Stimulated activated CD4-positive, alpha-beta T cell treated with anti-CD3 and anti-CD28 coated beads, Interleukin-15, amount 100 ng/mL, for 24 hours (primary cell): ENCODE results near the gene SIK1.
"Not testable (repeated sequence)": the region's sequence is repeated elsewhere in the genome, so short reads cannot be mapped to it uniquely, and the experiment has no call there.

ENCODE experiments used
- DNase-seq: peaks from one replicate; pipeline ENCODE4 v3.0.0-alpha.2; 2020

The SIK1 gene

DNA sequence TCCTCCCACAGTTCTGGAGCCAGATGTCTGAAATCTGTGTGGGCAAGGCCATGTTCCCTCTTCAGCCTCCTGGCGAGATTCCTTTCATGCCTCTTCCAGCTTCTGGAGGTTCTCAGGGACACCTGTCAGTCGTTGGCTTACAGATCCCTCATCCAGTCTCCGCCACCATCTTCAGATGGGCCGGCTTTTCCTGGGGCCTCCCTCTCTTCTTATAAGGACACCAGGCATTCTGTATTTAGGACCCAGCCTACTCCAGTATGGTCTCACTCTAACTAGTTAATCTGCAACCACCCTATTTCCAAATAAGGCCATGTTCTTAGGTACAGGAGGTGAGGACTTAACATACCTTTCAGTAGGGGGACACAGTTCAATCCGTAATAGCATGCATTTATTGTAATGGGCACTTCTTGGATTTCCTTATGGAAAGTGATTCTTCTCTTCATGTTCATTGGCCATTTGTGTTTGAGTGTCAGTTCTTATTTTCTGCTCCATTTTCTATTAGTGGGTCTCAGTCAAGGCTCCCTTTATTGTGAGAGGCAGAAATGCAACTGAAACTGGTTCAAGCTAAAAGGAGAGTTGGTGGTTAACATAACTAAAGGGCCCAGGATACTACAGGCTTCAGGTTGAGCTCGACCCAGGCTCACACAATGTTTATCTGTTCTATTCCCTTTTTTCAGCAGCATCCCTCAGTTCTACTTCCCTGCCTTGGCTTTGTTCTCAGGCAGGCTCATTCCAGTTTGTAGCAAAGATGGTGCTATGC, 12.6 kb upstream of the SIK1 start:
- not testable (repeated sequence) for DNase-seq

DNA sequence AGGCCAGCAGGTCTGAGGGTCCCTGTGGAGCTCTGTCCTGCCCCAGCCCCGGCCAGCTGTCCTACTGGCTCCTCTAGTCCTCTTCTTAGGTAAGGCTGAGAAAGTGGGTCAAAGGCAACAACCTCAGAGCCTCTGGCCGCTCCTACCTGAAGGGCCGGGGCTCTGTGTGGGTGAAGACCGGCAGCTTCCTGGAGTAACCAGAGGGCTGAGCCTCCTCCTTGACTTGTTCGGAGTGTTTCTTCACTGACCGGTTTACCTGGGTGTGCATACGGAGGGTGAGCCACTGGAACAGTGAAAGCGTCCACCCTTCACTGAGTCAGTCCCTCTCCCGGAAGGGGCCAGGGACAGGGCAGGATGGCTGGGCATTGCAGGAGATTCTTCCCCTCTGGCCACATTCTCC, 9.3 kb upstream of the SIK1 start:
- DNase-seq: not testable (repeated sequence)

DNA sequence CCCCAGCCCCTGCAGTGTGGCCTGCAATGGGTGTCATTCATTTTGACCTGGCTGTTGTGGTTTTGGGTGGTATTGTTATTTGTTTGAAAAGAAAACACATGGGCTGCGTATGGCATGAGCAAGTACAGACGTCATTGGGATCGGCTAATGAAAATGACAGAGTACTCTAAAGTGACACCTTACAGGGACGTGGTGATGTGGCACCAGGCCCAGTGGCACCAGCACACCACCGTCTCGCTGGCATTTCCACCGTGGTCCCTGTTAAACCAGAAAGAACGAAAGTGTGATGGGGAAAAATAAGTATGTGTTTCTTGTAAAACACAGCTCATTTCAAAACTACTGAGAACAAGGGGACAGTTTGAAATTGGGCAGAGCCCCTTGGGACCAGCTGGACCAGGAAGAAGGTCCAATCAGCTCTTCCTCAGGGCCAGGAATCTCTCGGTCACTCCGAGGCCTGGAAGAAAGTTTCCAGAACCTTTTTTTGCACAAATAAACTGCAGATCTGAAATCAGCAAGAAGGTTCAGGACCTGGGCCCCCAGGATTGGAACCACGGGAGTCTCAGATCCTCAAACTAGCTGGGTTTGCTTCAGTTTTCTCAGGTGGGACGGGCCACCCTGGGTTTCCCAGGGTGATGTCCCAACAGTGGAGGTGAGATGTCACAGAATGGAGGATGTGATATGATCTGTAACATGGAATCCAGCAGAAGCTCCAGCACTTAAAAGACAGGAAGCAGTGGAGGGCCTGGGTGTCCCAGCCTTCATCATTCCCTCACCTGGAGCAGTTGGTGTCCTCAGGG, 6.6 kb upstream of the SIK1 start:
- DNase-seq: not testable (repeated sequence)

DNA sequence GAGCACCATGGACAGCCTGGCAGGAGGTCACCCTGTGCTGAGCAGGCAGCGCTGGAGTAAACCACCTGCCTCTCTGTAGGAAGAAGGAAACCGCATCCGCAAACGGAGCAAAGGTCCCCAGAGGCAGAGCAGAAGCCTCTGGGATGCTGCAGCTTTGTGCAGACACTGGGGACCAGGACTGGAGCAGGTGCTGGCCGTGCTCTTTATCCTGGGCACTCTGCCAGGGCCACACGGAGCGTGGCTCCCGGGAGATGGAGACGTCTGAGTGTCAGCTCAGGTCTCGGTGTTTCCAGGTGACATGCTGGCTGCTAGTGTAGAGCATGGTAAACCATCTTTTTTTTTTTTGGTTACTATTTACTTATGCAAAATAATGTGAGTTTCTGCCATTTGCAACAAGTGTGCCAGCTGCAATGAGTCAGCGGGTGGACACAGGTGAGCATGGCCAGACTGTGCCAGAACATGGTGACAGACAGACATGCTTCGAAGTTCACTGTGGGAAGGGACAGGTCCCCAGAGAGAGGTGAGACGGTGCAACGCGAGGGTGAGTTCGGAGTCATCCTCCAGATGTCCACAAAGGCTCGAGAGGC, 4.0 kb upstream of the SIK1 start:
- not testable (repeated sequence) for DNase-seq

DNA sequence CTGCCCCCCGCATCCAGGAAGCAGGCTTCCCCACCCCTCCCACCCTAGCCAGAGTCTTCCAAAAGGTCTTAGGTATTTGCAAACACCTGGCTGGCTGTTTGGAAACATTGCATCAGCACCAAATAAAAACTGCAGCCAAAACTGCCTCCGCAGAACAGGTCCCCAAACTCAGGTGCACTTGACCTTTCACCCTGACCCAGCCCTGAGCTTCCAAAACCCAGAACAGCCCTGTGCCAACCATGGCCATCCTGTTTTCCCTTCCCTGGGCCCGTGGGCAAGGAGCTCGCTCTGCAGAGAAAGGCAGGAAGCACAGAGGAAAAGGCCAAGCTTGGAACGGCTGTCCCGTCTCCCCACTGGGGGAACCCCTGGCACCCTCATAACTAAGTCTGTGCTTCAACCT, 2.0 kb upstream of the SIK1 start:
- not testable (repeated sequence) for DNase-seq

DNA sequence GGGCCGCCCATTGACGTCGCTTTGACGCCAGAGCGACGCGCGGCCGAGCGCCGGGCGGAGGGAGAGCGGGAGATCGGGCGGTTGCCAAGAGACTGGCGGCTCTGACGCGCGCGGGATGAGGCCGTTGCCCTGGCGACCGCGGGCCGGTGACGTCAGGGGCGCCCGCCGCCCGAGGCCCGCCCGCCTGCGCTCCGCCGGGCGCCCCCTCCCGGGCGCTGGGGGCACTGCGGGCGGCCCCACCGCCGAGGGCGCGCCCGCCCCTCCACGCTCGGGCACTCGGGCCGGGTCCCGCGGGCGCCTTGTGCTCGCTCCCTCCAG, 270 bp upstream of the SIK1 start:
- DNase-seq: not testable (repeated sequence)

DNA sequence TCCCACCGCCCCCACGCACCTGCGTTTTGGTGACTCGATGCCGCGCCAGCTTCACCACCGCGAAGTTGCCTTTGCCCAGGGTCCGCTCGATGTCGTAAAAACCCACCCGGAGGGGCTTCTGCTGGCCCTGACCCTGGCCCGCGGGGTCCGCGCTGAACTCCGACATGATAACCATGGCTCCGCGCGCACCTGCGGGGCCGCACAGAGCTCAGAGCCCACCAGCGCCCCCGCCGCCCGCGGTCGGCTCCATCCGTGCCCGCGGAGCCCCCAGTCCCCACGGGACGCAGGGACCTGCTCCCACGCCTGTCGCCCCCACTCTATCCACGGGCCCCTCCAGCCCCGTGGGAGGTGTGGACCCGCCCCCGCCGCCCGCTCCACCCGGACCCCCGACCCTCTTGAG, 927 bp downstream of the SIK1 start:
- not testable (repeated sequence) for DNase-seq

DNA sequence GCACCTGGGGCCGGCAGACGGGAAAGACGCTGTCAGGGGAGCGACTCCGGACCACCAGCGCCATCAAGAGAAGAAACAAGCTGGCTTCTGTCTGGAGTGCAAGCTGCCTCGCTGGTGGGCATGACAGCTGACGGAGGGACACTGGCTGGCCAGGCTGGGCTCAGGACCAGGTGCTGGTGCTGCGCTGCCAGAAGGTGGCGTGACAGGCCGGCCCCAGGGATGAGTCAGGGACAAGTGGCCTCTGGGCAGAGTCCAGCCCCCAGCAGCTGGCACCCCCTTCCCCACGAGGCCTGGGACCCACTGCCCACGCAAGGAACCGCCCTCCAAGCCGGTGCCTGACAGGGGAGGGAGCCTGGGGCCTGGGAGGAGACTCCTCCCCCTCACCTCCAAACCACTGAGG, 7.5 kb downstream of the SIK1 start:
- not testable (repeated sequence) for DNase-seq

DNA sequence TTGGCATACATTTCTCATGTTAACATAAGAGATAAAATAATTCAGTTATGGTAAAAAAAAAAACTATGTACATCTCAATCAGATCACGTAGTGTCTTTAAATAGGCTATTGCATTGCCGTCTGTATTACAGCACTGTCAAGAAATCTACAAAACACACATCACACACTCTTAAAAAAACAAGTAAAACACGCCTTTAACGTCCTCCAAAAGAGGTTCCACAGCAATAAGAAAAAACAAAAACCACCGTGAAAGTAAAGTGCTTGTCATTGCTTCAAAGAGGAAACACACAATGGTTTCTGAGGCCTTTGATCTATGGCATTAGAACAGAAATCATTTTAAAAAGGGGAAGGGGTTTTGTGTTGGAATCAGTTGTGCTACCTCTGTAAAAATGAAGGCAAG, 12.4 kb downstream of the SIK1 start:
- not testable (repeated sequence) for DNase-seq

DNA sequence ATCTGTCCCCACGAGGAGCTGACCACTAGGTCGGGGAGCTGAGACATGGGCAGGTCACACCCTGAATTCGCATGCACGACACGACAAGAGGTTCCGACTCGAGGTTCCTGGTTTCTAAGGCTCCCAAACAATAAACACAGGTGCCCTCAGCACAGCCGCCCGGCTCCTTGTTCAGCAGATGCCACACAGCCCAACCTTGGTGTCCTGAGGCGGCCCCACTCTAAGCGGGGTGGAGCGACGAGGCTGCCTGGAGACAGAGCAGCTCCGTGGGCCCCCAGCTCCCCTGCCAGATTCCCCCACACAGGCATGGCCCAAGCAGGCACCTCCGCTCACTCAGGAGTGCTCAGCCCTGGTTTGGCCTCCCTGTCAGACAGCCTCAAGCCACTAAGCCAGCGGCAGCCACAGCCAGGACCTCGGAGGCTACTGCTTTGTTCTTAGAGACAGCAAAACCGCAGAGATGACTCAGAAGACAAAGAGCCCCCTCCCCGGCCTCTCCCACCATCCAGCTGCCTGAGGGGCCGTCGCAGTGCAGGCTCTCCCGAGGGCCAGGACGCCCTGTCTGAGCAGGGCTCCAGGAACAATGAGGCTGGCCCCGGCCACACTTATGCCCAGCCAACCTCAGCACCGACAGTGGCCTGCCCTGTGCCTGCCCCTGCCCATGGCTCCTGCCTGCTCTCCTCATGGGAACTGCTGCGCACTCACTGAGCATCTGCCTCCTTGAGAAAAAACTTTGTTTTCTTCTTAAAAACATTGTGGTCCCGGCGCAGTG, 14.7 kb downstream of the SIK1 start:
- DNase-seq: not testable (repeated sequence)

DNA sequence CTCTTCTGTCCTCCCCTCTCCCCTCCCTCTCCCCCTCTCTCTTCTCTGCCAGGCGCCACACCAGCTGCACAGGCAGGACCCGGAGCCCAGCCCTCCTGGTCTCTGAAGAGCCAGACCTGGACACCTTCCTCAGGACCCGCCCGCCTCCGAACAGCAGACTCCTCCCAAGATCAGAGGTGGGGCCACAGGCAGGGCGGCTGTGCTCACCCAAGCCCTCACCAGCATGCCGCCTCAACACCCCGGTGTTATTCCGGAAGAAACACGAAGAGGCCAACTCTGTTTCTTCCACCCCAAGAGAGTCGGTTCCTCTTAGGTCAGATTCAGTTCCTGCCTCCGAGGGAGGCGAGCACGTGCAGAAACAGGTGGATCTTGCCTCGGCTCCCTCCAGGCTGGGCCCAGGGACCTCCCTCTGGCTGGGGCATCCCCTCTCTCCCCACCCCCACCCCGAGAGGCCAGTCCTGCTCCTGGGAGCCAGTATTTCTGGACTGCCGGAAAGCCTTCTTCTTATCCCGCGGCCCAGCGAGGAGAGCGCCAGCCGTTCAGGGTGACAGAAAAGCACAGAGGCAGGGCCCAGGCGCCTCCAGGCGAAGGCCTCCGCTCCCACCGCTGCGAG, 16.4 kb downstream of the SIK1 start:
- not testable (repeated sequence) for DNase-seq

DNA sequence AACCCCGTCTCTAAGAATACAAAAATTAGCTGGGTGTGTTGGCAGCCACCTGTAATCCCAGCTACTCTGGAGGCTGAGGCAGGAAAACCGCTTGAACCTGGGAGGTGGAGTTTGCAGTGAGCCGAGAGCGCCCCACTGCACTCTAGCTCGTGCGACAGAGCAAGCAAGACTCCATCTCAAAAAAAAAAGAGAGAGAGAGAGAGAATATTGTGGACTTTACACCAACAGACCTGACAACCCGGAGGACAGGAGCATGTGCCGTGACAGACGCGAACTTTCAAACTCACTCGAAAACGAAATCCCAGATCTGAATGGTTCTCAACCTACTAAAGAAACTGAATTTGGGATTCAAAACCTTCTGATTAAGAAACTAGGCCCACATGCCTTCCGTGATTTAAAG, 19.8 kb downstream of the SIK1 start:
- not testable (repeated sequence) for DNase-seq

DNA sequence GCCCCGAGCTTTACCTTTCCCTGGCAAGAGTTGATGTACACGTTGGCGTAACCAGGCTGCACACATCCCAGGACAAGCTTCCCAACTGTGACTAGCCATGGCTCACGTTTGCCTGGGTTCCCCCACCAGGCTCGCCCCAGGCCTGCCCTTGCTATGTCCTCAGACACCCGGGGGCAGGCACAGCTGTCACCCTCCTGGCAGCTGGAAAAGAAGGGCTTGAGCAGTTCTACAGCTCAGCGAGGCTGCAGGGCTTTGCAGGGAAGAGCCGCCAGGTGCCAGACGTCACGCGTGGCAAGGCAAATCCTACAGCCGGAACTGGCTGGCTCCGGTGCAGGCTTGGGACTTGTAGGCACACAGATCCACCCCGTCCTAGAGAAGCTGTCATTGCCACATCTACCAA, 22.5 kb downstream of the SIK1 start:
- DNase-seq: not testable (repeated sequence)

DNA sequence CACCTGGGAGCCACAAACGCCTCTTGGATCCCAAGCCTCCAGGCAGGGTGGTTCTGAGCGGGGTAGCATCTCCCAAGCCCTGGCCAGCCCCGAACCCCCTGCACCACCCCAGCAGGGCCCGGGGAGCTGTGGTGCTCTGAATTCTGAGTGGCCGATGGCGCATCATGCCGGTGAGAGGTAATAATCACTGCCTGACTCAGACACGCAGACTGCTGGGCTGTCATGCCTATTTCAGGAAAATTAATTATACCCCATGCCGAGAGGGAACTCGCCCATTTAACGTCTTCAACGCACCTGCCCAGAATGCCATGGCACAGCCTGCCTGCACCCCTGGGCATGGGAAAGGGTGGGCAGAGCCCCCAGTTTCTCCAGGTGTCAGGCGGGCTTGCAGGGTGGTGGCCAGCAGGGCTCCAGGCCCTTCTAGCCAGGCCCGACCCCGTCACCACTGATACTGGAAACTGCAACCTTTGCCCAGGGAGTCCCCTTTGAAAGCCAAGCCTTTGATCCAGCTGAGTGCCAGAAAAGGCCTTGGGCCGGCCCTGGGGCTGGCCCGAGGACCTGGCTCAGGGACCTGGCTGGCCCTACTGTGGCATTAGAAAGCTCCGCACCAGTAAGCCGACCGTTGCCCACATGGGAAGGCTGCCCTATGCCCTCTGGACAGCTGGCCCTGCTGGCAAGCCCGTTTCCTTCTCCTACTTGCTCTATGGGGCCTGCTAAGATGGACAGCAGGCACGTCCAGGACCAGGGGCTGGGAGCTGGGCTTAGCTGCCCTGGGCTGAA, 23.1 kb downstream of the SIK1 start:
- DNase-seq: not testable (repeated sequence)

DNA sequence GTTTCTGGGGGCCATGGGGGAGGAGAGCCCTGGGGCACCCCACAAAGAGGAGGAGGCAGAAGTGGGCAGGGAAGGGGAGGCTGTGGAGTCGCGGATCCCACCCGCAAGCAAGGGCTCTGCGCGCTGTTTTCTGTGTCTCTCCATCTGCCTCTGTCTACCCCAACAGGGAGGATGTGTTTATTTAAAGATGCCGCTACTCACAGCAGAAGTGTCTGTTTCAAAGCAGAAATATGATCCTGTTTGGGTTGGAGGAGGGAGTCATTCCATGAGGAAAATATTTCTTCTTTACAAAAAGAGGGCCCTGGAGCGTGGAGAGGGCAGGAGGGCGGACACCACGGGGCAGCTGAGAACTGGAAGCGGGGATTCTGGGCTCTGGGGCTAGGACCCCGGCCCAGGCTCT, 25.8 kb downstream of the SIK1 start:
- DNase-seq: not testable (repeated sequence)

DNA sequence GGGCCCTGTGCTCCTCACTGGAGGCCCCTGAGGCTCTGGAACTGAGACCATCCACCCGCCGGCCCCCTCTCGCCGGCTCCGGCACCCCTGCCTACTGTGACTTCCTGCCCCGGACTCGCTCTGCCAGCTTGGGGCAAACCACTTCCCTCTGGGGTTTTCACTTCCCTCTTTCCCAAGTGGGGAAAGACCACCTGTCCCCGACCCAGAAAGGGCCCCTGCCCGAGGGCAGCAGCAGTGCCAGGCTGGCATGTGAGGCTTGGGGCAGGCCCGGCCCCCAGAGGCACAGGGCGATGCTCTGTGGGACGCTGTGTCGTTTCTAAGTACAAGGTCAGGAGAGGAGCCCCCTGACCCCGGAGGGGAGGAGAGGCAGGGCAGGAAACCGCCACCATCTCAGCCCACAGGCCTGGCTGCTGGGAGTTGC, 27.3 kb downstream of the SIK1 start:
- DNase-seq: not testable (repeated sequence)

DNA sequence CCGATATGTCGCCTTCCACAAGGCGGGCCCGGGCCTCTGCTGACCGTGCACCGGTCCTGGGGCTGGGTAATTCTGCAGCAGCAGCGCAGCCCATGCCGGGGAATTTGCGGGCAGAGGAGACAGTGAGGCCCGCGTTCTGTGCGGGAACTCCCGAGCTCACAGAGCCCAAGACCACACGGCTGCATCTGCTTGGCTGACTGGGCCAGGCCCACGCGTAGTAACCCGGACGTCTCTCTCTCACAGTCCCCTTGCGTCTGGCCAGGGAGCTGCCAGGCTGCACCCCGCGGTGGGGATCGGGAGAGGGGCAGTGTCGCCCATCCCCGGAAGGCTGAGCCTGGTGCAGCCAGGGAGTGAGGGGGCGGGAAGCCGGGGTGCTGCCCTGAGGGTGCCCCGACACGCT, 27.8 kb downstream of the SIK1 start:
- not testable (repeated sequence) for DNase-seq

DNA sequence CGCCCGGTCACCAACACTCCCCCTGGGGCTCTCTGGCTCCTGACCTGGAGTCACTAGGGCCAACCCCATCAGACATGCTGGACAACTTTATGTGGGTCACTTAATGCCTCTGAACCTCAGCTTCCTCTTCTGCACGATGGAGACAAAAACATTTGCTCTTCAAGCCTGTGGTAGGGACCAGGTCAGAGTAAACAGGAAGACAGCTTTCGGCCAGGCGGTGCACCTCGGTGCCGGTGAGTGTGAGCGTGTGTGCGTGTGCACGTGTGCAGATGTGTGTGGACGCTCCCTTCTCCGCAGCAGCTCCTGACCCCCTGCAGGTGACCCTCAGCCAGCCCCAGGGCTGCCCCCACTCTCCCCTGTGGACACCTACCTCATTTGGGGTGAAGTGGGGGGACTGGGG, 28.4 kb downstream of the SIK1 start:
- DNase-seq: not testable (repeated sequence)

DNA sequence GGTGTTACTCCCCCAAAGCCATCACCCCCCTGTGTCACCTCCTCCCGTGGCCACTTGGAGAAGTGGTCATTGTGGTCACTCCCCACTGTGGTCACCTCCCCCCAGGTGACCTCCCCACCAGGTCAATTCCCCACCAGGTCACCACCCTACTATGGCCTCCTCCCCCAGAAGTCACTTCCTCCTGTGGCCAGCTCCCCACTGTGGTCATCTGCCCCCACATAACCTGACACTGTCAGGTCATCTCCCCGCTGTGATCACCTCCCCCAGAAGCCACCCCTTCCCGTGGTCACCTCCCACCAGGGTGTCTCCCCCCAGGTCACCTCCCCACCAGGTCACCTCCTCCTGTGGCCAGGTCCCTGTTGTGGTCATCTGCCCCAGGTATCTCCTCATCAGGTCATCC, 28.9 kb downstream of the SIK1 start:
- DNase-seq: not testable (repeated sequence)

DNA sequence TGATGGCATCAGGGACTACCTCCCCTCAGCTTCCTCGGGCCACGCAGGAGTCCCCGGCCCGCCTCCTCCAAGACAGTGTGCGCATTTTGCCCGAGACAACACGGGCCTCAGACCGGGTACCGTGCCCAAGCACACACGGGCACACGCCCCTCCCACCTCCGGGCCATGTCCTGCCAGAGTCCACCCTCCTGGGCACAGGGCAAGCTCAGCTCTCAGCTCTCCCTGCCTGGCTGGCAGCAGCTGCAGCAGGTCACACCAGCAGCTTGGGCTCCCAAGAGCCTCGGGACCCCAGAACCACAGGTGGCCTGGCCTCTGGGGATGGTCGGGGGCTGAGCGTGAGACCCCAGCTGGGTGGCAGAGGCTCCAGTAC, 29.5 kb downstream of the SIK1 start:
- not testable (repeated sequence) for DNase-seq

DNA sequence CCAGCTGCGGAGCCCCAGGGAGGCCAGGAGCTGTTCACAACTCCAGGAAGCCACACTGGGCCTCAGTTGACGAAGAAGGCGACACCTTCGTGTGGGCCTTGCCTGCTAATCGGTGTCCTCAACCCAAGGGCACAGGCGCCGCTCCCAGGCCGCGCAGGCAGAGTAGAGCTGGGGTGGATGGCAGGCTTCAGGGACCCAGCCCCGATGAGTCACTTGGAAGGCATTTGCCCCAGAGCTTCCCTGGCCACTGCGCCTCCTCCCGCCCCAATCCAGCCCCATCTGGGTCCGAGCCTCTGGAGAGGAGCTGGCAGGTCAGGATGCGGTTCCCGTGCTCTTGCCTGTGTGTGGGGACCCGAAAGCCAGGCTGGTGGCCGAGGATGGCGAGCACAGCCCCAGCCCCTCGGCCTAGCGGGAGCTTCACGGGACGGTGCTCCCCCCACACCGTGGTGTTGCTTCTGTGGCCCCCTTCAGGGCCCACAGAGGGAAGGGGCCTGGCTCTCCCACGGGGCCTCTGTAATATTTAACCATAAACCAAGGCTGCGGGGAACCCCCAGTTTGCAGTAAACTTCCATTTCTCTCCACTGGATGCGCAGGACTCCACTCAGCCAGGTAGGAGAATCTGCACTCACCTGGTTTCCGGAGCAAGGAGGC, 30.0 kb downstream of the SIK1 start:
- DNase-seq: not testable (repeated sequence)
